Measurements from ENCODE around the gene HSPA4. TPM values are rescaled to one million over a fixed set of nuclear protein-coding genes. Genes with fewer than 3 reads are reported as not detected.
"Not testable (repeated sequence)": the region's sequence is repeated elsewhere in the genome, so short reads cannot be mapped to it uniquely, and the experiment has no call there.

HSPA4 gene
- total RNA-seq, 4 donors from 2014 or later = 48.1 to 84.0 (median 72.3) TPM

DNA sequence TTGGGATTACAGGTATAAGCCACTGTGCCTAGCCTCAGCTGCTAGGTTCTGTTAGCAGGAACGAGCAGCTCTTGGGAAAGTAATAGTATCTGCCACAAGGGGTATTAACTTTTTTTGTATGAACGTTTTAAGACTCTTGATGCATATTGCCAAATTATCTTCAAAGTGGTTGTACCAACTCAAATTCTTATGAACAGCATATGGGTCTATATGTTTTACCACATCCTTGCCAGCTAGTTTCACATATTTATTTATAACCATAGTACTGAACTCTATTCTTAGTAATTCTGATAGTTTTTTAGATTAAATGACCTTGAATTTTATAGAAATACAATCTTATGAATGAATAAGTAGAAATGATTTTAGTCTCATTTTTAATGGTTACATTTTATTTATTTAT, 80.9 kb downstream of the HSPA4 start:
- Histone ChIP-seq H3K27ac (no peak overlapping the region), H3K36me3 (no peaks in the 10 kb centered on the region), H3K4me1 (no peaks in the 10 kb centered on the region), H3K4me3 (no peak overlapping the region), H3K27me3 (no peaks in the 10 kb centered on the region), H3K9me3 (no peaks in the 10 kb centered on the region)
- 62 to 78% methylated on average over 2 of the region's 2 CpGs for WGBS, 2 donors (ENCODE audit: low coverage in 1 of 2)
- no peak for ATAC-seq
- TF ChIP-seq POLR2A (IDR thresholded peaks at IDR 0.05) (no peak), EP300 (IDR thresholded peaks at IDR 0.05) (no peak)

GRCh38 chr5:133133241-133133640, 81.4 kb downstream of the HSPA4 start:
- WGBS, 2 donors (ENCODE audit: low coverage in 1 of 2) = 100% methylated on average over 3 of the region's 5 CpGs
- H3K36me3 ChIP-seq, ATAC-seq, H3K27ac ChIP-seq, H3K9me3 ChIP-seq, H3K4me1 ChIP-seq, H3K4me3 ChIP-seq, H3K27me3 ChIP-seq: not testable (repeated sequence)

GRCh38 chr5:133136890-133137289, 85.1 kb downstream of the HSPA4 start:
- not testable (repeated sequence) for H3K4me3 ChIP-seq, H3K9me3 ChIP-seq, ATAC-seq, H3K4me1 ChIP-seq, H3K27ac ChIP-seq, H3K36me3 ChIP-seq, H3K27me3 ChIP-seq
- 33 to 70% methylated on average over 2 of the region's 2 CpGs for WGBS, 2 donors (ENCODE audit: low coverage in 1 of 2)

DNA sequence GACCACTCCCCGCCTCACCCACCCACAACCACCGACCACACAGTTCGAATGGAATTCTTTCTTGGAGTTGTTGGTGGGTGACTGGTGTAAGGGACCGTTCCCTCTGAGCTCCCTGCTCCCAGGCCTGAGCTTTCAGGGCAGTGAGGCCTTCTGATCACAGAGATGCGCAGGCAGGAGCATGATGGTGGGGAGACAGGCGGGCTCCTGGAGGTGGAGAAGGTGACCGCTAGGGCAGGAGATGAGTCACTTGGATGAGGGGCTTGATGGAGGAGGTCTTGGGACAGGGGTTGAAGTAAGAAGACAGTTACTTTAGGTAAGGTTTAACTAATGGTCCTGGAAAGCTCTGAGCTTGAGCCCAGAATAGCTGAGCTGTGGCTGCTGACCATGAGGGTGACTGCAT, 88.5 kb downstream of the HSPA4 start:
- TF ChIP-seq POLR2A (IDR thresholded peaks at IDR 0.05) (no peak), EP300 (IDR thresholded peaks at IDR 0.05) (no peak), POLR2AphosphoS5 (IDR thresholded peaks at IDR 0.05) (no peak)
- TF ChIP-seq, protein P1, sequence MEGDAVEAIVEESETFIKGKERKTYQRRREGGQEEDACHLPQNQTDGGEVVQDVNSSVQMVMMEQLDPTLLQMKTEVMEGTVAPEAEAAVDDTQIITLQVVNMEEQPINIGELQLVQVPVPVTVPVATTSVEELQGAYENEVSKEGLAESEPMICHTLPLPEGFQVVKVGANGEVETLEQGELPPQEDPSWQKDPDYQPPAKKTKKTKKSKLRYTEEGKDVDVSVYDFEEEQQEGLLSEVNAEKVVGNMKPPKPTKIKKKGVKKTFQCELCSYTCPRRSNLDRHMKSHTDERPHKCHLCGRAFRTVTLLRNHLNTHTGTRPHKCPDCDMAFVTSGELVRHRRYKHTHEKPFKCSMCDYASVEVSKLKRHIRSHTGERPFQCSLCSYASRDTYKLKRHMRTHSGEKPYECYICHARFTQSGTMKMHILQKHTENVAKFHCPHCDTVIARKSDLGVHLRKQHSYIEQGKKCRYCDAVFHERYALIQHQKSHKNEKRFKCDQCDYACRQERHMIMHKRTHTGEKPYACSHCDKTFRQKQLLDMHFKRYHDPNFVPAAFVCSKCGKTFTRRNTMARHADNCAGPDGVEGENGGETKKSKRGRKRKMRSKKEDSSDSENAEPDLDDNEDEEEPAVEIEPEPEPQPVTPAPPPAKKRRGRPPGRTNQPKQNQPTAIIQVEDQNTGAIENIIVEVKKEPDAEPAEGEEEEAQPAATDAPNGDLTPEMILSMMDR (IDR thresholded peaks at IDR 0.05) = no peak
- H3K27me3 ChIP-seq = peaks cover 22% of the 10 kb centered on the region
- H3K9me3 ChIP-seq = no peaks in the 10 kb centered on the region
- ATAC-seq = no peak
- no peaks in the 10 kb centered on the region for H3K4me1 ChIP-seq
- H3K4me3 ChIP-seq = no peak overlapping the region
- 79 to 80% methylated on average over 1 to 4 of the region's 7 CpGs for WGBS, 2 donors (ENCODE audit: low coverage in 1 of 2)
- H3K36me3 ChIP-seq = no peaks in the 10 kb centered on the region
- no peak overlapping the region for H3K27ac ChIP-seq

GRCh38 chr5:133141746-133142145, 89.9 kb downstream of the HSPA4 start:
- WGBS, 2 donors (ENCODE audit: low coverage in 1 of 2) = 71 to 74% methylated on average over 3 of the region's 3 CpGs
- Histone ChIP-seq H3K4me1 (no peaks in the 10 kb centered on the region), H3K27ac (no peak overlapping the region), H3K4me3 (no peak overlapping the region), H3K9me3 (no peaks in the 10 kb centered on the region), H3K36me3 (no peaks in the 10 kb centered on the region), H3K27me3 (peaks cover 22% of the 10 kb centered on the region)
- no peak for ATAC-seq
- TF ChIP-seq POLR2AphosphoS5 (IDR thresholded peaks at IDR 0.05) (no peak), POLR2A (IDR thresholded peaks at IDR 0.05) (no peak), EP300 (IDR thresholded peaks at IDR 0.05) (no peak)
- TF ChIP-seq, protein P1 (IDR thresholded peaks at IDR 0.05) = no peak

- ATAC-seq = no peak
- 72 to 83% methylated on average over 6 of the region's 6 CpGs for WGBS, 2 donors (ENCODE audit: low coverage in 1 of 2)
- H3K4me1 ChIP-seq = no peaks in the 10 kb centered on the region
- no peaks in the 10 kb centered on the region for H3K36me3 ChIP-seq
- no peak overlapping the region for H3K4me3 ChIP-seq
- TF ChIP-seq POLR2AphosphoS5 (IDR thresholded peaks at IDR 0.05) (no peak), EP300 (IDR thresholded peaks at IDR 0.05) (no peak), POLR2A (IDR thresholded peaks at IDR 0.05) (no peak)
- TF ChIP-seq, protein P1 (IDR thresholded peaks at IDR 0.05) = no peak
- H3K27ac ChIP-seq = no peak overlapping the region
- H3K27me3 ChIP-seq = peaks cover 22% of the 10 kb centered on the region
- no peaks in the 10 kb centered on the region for H3K9me3 ChIP-seq
These were observed 91.0 kb downstream of the HSPA4 start for GRCh38 chr5:133142782-133143181.
